Measurements from ENCODE around the gene SIX5. TPM values are rescaled to one million over a fixed set of nuclear protein-coding genes. Genes with fewer than 3 reads are reported as not detected.

The SIX5 gene
- total RNA-seq = 12.1 and 17.0 TPM in 2 replicates
- polyA plus RNA-seq = 12.6 and 15.6 TPM in 2 replicates

GRCh38 chr19:45768984-45769782, at the start of gene SIX5:
TSS of gene SIX5 (minus strand) at chr19:45769252. CDS start at chr19:45768844, 408 bp downstream.
- no peaks in the 10 kb centered on the region for H4K20me1 ChIP-seq (ENCODE audit: insufficient read depth, poor library complexity, severe bottlenecking)
- no peaks in the 10 kb centered on the region for H3K27me3 ChIP-seq
- no peak for TF ChIP-seq CTCF (IDR thresholded peaks at IDR 0.05; ENCODE audit: poor library complexity)
- TF ChIP-seq EZH2phosphoT487 (IDR thresholded peaks at IDR 0.05; ENCODE audit: low read depth, severe bottlenecking, unreplicated experiment) = no peak
- no peak for TF ChIP-seq EZH2 (IDR thresholded peaks at IDR 0.05; ENCODE audit: borderline replicate concordance)
- H2AFZ ChIP-seq = peak within 1 kb of the TSS; percentile 21
- peaks cover 31% of the 10 kb centered on the region for H3K4me1 ChIP-seq (ENCODE audit: insufficient read depth)
- peak within 1 kb of the TSS; percentile 97 for H3K27ac ChIP-seq
- no peaks in the 10 kb centered on the region for H3K9me3 ChIP-seq (ENCODE audit: low read depth)
- H3K4me2 ChIP-seq = peak within 1 kb of the TSS; percentile 96
- H3K4me3 ChIP-seq = peak within 1 kb of the TSS; percentile 65
- peak; percentile 99 for DNase-seq (ENCODE audit: low spot score)
- H3K9me2 ChIP-seq (replicated peaks; ENCODE audit: insufficient read depth) = no peaks in the 10 kb centered on the region
- peaks cover 34% of the 10 kb centered on the region for H3K79me2 ChIP-seq
- no peaks in the 10 kb centered on the region for H3K36me3 ChIP-seq (replicated peaks; ENCODE audit: insufficient read depth, low read depth)
- WGBS (ENCODE audit: low lambda C conversion rate, missing lambda C conversion rate) = 2% methylated on average over 45 of the region's 70 CpGs

- H3K4me3 ChIP-seq = no peak overlapping the region
- H3K36me3 ChIP-seq (replicated peaks; ENCODE audit: insufficient read depth, low read depth) = no peaks in the 10 kb centered on the region
Observed at GRCh38 chr19:45817725-45818301, 48.8 kb upstream of the SIX5 start.

GRCh38 chr19:45817010-45817724, 48.1 kb upstream of the SIX5 start:
- no peaks in the 10 kb centered on the region for H3K9me3 ChIP-seq (ENCODE audit: low read depth)
- no peaks in the 10 kb centered on the region for H3K79me2 ChIP-seq
- H3K27me3 ChIP-seq = no peaks in the 10 kb centered on the region
- DNase-seq (ENCODE audit: low spot score) = peak; percentile 98
- H3K27ac ChIP-seq = no peak overlapping the region
- no peak overlapping the region for H3K4me2 ChIP-seq
- H3K36me3 ChIP-seq (replicated peaks; ENCODE audit: insufficient read depth, low read depth) = no peaks in the 10 kb centered on the region
- no peaks in the 10 kb centered on the region for H3K9me2 ChIP-seq (replicated peaks; ENCODE audit: insufficient read depth)
- H4K20me1 ChIP-seq (ENCODE audit: insufficient read depth, poor library complexity, severe bottlenecking) = no peaks in the 10 kb centered on the region
- TF ChIP-seq CTCF (IDR thresholded peaks at IDR 0.05; ENCODE audit: poor library complexity) = peak; percentile 98
- TF ChIP-seq EZH2phosphoT487 (IDR thresholded peaks at IDR 0.05; ENCODE audit: low read depth, severe bottlenecking, unreplicated experiment) = no peak
- TF ChIP-seq EZH2 (IDR thresholded peaks at IDR 0.05; ENCODE audit: borderline replicate concordance) = no peak
- H3K4me1 ChIP-seq (ENCODE audit: insufficient read depth) = peaks cover 7% of the 10 kb centered on the region
- WGBS (ENCODE audit: low lambda C conversion rate, missing lambda C conversion rate) = 23% methylated on average over 24 of the region's 24 CpGs
- H3K4me3 ChIP-seq = no peak overlapping the region
- H2AFZ ChIP-seq = no peak overlapping the region

More at GRCh38 chr19:45817725-45818301, 48.8 kb upstream of the SIX5 start:
- H3K4me2 ChIP-seq = no peak overlapping the region
- 77% methylated on average over 19 of the region's 19 CpGs for WGBS (ENCODE audit: low lambda C conversion rate, missing lambda C conversion rate)
- no peaks in the 10 kb centered on the region for H3K79me2 ChIP-seq
- no peaks in the 10 kb centered on the region for H4K20me1 ChIP-seq (ENCODE audit: insufficient read depth, poor library complexity, severe bottlenecking)
- H3K27me3 ChIP-seq = no peaks in the 10 kb centered on the region
- TF ChIP-seq EZH2 (IDR thresholded peaks at IDR 0.05; ENCODE audit: borderline replicate concordance) = no peak
- no peak for TF ChIP-seq CTCF (IDR thresholded peaks at IDR 0.05; ENCODE audit: poor library complexity)
- TF ChIP-seq EZH2phosphoT487 (IDR thresholded peaks at IDR 0.05; ENCODE audit: low read depth, severe bottlenecking, unreplicated experiment) = no peak
- H3K4me1 ChIP-seq (ENCODE audit: insufficient read depth) = peaks cover 7% of the 10 kb centered on the region
- H3K27ac ChIP-seq = no peak overlapping the region
- no peaks in the 10 kb centered on the region for H3K9me2 ChIP-seq (replicated peaks; ENCODE audit: insufficient read depth)
- no peaks in the 10 kb centered on the region for H3K9me3 ChIP-seq (ENCODE audit: low read depth)
- no peak overlapping the region for H2AFZ ChIP-seq
- DNase-seq (ENCODE audit: low spot score) = no peak

Data from hepatocyte (in vitro differentiated cells).